HepG2 (cell line): ENCODE data around the gene ZBTB7B. TPM values are rescaled to one million over a fixed set of nuclear protein-coding genes. Genes with fewer than 3 reads are reported as not detected.

Experiments used
- ATAC-seq: fragments of 200-7000 bp; cut with Tn5 transposase; 3 replicates; pipeline ENCODE4 v1.9.1; 2020; ENCODE audit warnings: mild to moderate bottlenecking, moderate library complexity
- BruUV-seq: library from RNA; stranded (reverse); fragments of 400-500 nt; replicated peaks from 2 replicates; lab custom pipeline; 2021; lab: Mats Ljungman, UMichigan
- CTCF ChIA-PET: fragments of 300-600 bp; formaldehyde crosslinking; extraction: SDS; loops from one replicate; lab custom pipeline; 2021; ENCODE audit warnings: low total read pairs, inconsistent platforms, low intra/inter-chr PET ratio; lab: Yijun Ruan, JAX
- POLR2A ChIA-PET: fragments of 350-600 bp; sonication (Branson Sonifier 250); formaldehyde crosslinking; loops from one replicate; lab custom pipeline; 2020; ENCODE audit warnings: antibody characterized with exemption, inconsistent platforms; lab: Yijun Ruan, JAX
- DNase-seq: peaks from one replicate; pipeline ENCODE4 v3.0.0-alpha.2; 2015; ENCODE audit warnings: low spot score
- FAIRE-seq: peaks from 3 replicates; lab custom pipeline; 2011; peaks lifted over from hg19 to GRCh38; lab: Jason Lieb, UNC
- H2AFZ ChIP-seq: one replicate; pipeline ENCODE4 v1.6.1; 2011; ENCODE audit warnings: low read length, inconsistent platforms
- H3K27ac ChIP-seq: fragments of 300-600 bp; 3 replicates; pipeline ENCODE4 v1.8.0; 2011; ENCODE audit warnings: mixed run types, mild to moderate bottlenecking, mixed read lengths, low read length, inconsistent platforms; ENCODE audit not compliant: insufficient read depth; ENCODE audit errors: extremely low read length
- H3K27me3 ChIP-seq, 2 experiments: fragments of 200-600 bp in 1 of 2; 2 replicates in 1 of 2; 3 replicates in 1 of 2; pipeline versions ENCODE4 v1.6.0 to v1.8.0; 2011; ENCODE audit warnings: low read length in 2 of 2, mild to moderate bottlenecking in 2 of 2, moderate library complexity in 2 of 2, inconsistent platforms in 1 of 2; ENCODE audit not compliant: insufficient read depth in 2 of 2, control insufficient read depth in 1 of 2
- H3K36me3 ChIP-seq, 2 experiments: fragments of 200-600 bp in 1 of 2; replicated peaks in 1 of 2; 2 replicates in 1 of 2; 3 replicates in 1 of 2; pipeline versions ENCODE4 v1.5.1 to v1.8.0; 2011; ENCODE audit warnings: low read length in 2 of 2, inconsistent platforms in 1 of 2; ENCODE audit not compliant: insufficient read depth in 2 of 2, control insufficient read depth in 1 of 2
- H3K4me1 ChIP-seq: 2 replicates; pipeline ENCODE4 v1.5.1; 2012; ENCODE audit warnings: low read length, inconsistent platforms; ENCODE audit not compliant: insufficient read depth
- H3K4me2 ChIP-seq: 2 replicates; pipeline ENCODE4 v1.6.0; 2011; ENCODE audit warnings: low read depth, low read length, inconsistent platforms
- H3K4me3 ChIP-seq, 3 experiments: fragments of 200-600 bp in 1 of 3; sonication (generic), shearing (Covaris generic) in 1 of 3; replicated peaks in 1 of 3; 2 replicates each; pipeline ENCODE4 v1.5.1; 2011 to 2016; ENCODE audit warnings: low read length in 3 of 3, inconsistent platforms in 2 of 3, low read depth in 2 of 3, mild to moderate bottlenecking in 2 of 3, control low read depth in 1 of 3, mixed read lengths in 1 of 3; ENCODE audit not compliant: insufficient read depth in 1 of 3
- H3K79me2 ChIP-seq: one replicate; pipeline ENCODE4 v1.6.1; 2011; ENCODE audit warnings: low read length, inconsistent platforms; ENCODE audit not compliant: insufficient read depth
- H3K9ac ChIP-seq: 2 replicates; pipeline ENCODE4 v1.6.0; 2011; ENCODE audit warnings: mild to moderate bottlenecking, low read depth, low read length, inconsistent platforms; ENCODE audit not compliant: insufficient read depth
- H3K9me3 ChIP-seq: 2 replicates; pipeline ENCODE4 v1.5.1; 2012; ENCODE audit warnings: mild to moderate bottlenecking, low read length
- H4K20me1 ChIP-seq: 2 replicates; pipeline ENCODE4 v1.6.0; 2011; ENCODE audit warnings: inconsistent platforms, mild to moderate bottlenecking, low read length, moderate library complexity; ENCODE audit not compliant: insufficient read depth
- BORCS8-MEF2B ChIP-seq: sonication (generic); formaldehyde crosslinking; IDR thresholded peaks from 2 replicates; pipeline ENCODE4 v1.8.0; 2022; ENCODE audit warnings: mild to moderate bottlenecking, missing genetic modification reagents
- ERF ChIP-seq: IDR thresholded peaks from 2 replicates; pipeline ENCODE4 v1.6.1; 2018; ENCODE audit warnings: missing biosample characterization, missing genetic modification reagents
- GATAD1 ChIP-seq: IDR thresholded peaks from 2 replicates; pipeline ENCODE4 v1.6.1; 2016; ENCODE audit warnings: missing genetic modification reagents, missing compliant biosample characterization
- KDM1A ChIP-seq: IDR thresholded peaks from 2 replicates; pipeline ENCODE4 v1.6.1; 2016; ENCODE audit warnings: missing compliant biosample characterization
- KDM2A ChIP-seq: sonication (generic); formaldehyde crosslinking; IDR thresholded peaks from 2 replicates; pipeline ENCODE4 v1.4.0; 2020; ENCODE audit warnings: low read depth, missing genetic modification reagents, borderline replicate concordance
- PPARG ChIP-seq: conservative IDR thresholded peaks from 2 replicates; pipeline ENCODE4 v1.6.1; 2016; ENCODE audit warnings: missing biosample characterization, missing genetic modification reagents
- RBM39 ChIP-seq: fragments of 200-400 bp; formaldehyde crosslinking; IDR thresholded peaks from one replicate; pipeline ENCODE4 v1.6.1; 2018; ENCODE audit warnings: antibody characterized with exemption, mild to moderate bottlenecking, low read depth, low read length; ENCODE audit not compliant: poor library complexity, severe bottlenecking
- SOX6 ChIP-seq, 2 experiments: fragments of 450-650 bp in 1 of 2; sonication (generic) in 1 of 2; formaldehyde crosslinking in 1 of 2; IDR thresholded peaks; 2 replicates each; pipeline versions ENCODE4 v1.4.0 to v1.6.1; 2017 to 2020; ENCODE audit warnings: antibody characterized with exemption in 1 of 2, mild to moderate bottlenecking in 1 of 2, missing genetic modification reagents in 1 of 2
- SRSF1 ChIP-seq: fragments of 200-400 bp; formaldehyde crosslinking; optimal IDR thresholded peaks from 2 replicates; pipeline ENCODE3; 2017; ENCODE audit warnings: mild to moderate bottlenecking, low read depth, low read length, moderate library complexity
- ZNF230 ChIP-seq: sonication (generic); formaldehyde crosslinking; IDR thresholded peaks from 2 replicates; pipeline ENCODE4 v1.4.0; 2020; ENCODE audit warnings: mild to moderate bottlenecking, missing genetic modification reagents
- ZNF572 ChIP-seq: sonication (generic); formaldehyde crosslinking; IDR thresholded peaks from 2 replicates; pipeline ENCODE4 v1.5.1; 2020; ENCODE audit warnings: mild to moderate bottlenecking, missing genetic modification reagents
- ZNF607 ChIP-seq: sonication (generic); formaldehyde crosslinking; IDR thresholded peaks from 2 replicates; pipeline ENCODE4 v1.5.1; 2020; ENCODE audit warnings: missing genetic modification reagents, mild to moderate bottlenecking, borderline replicate concordance
- ZSCAN21 ChIP-seq: sonication (generic); formaldehyde crosslinking; IDR thresholded peaks from 2 replicates; pipeline ENCODE4 v1.8.0; 2022; ENCODE audit warnings: mild to moderate bottlenecking, missing genetic modification reagents, moderate library complexity, borderline replicate concordance
- WGBS: methylation state at CpG from one replicate; pipeline ENCODE4 v1.1.6; 2017; ENCODE audit warnings: low lambda C conversion rate; 5-methylcytosine and 5-hydroxymethylcytosine counted together
- in situ Hi-C: cut with HindIII; loops from 2 replicates; pipeline ENCODE4 v1.10.0; 2017; ENCODE audit warnings: low pct_unique_long_range_greater_than_20kb; ENCODE audit not compliant: extremely low pct_ligation_motif_present
- intact Hi-C: fragments of 100-400 bp; cut with micrococcal nuclease; formaldehyde crosslinking; loops from one replicate; pipeline ENCODE4 v1.10.0; 2022; ENCODE audit not compliant: unreplicated experiment
- polyA plus RNA-seq, 8 experiments: library from polyadenylated mRNA; depleted of rRNA in 3 of 8; stranded (reverse) in 7 of 8; unstranded in 1 of 8; fragments of >200 nt; fragmentation: Illumina TruSeq in 4 of 8; extraction: Trizol in 4 of 8; gene quantifications; 2 replicates each; pipeline versions ENCODE4 v1.2.1 to v1.2.3, GENCODE V29; 2011 to 2016; ENCODE audit warnings: low read depth in 4 of 8, missing spikeins in 1 of 8, mixed read lengths in 1 of 8; ENCODE audit not compliant: insufficient read depth in 1 of 8
- total RNA-seq, 5 experiments: library from RNA; depleted of rRNA; stranded (reverse); fragments of >200 nt; fragmentation: Illumina TruSeq; extraction: Trizol; gene quantifications; 2 replicates each; pipeline ENCODE4 v1.2.3, GENCODE V29; 2016; ENCODE audit warnings: low read depth in 1 of 5
- TF ChIP-seq, protein P1 (sequence below): IDR thresholded peaks from 2 replicates; pipeline ENCODE4 v1.6.1; 2016; ENCODE audit warnings: mild to moderate bottlenecking
- TF ChIP-seq, protein P2 (sequence below): sonication (generic); formaldehyde crosslinking; IDR thresholded peaks from 2 replicates; pipeline ENCODE4 v1.5.1; 2020; ENCODE audit warnings: mild to moderate bottlenecking, missing genetic modification reagents, borderline replicate concordance
- TF ChIP-seq, protein P3 (sequence below): sonication (generic); formaldehyde crosslinking; IDR thresholded peaks from 2 replicates; pipeline ENCODE4 v1.5.0; 2020; ENCODE audit warnings: mild to moderate bottlenecking, missing genetic modification reagents, moderate library complexity
- TF ChIP-seq, protein P4 (sequence below): sonication (generic); formaldehyde crosslinking; IDR thresholded peaks from 2 replicates; pipeline ENCODE4 v1.4.0; 2020; ENCODE audit warnings: mild to moderate bottlenecking, missing genetic modification reagents

ZBTB7B gene
- total and polyA plus RNA-seq, 2 of the 13 experiments (the other 11 are each of a cell fraction or from before 2014, with no cell fraction given): 15.5 to 17.5 TPM

DNA sequence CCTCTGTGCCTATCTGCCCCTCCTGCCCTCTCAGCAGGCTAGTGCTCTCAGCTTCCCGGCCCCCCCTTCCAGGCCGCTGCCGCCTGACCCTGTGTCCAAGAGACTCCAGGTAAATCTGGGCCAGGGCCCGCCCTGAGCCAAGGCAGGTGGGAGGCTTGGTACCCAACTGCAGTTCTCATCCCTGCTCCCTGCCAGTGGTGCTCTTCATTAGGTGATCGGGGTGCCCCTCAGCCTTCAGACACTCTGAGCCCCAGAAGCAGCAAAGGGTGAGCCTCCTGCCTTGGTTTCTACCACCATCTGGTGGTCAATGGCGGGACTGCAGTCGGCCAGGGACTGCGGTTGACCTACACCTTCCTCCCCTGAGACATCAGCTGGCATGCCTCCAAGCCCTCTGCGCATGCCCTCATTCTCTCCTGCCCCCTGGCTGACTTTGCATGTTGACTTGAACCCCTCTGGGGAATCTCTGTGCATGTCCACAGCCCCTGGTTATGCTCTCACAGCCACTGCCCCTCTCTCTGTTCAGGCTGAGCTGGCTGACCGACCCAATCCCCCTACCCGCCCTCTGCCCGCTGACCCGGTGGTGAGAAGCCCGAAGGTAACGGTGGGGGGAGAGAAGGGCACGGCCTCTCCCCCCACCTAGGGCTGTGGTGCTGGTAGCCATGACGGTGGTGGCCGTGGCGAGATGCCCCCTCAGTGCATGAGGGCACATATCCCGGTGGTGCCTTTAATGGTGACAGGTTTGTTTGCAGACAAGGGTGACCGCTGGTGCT, 59.0 kb downstream of the ZBTB7B start:
- Histone ChIP-seq H3K4me2 (no peak overlapping the region), H3K27me3 (no peaks in the 10 kb centered on the region), H3K27ac (no peak overlapping the region), H3K9me3 (no peaks in the 10 kb centered on the region), H3K79me2 (peaks cover 9% of the 10 kb centered on the region), H3K9ac (no peak overlapping the region), H4K20me1 (no peaks in the 10 kb centered on the region), H2AFZ (no peak overlapping the region), H3K4me3 (no peak overlapping the region), H3K36me3 (peaks cover 6 to 11% of the 10 kb centered on the region in 2 experiments; a peak in 4 of 5 replicates), H3K4me1 (peaks cover 32% of the 10 kb centered on the region)
- in situ Hi-C loops: loop anchor here (5.0 kb wide), 1 partner anchor 79 kb away; the partner anchor contains the start of gene FLAD1
- peak; percentile 91 for FAIRE-seq
- intact Hi-C loops: loop anchor here (1.0 to 5.0 kb wide), 3 partner anchors 23 to 87 kb away; partner anchors contain the start of gene CKS1B
- peak; percentile 53 for ATAC-seq
- BruUV-seq: no TSS peak
- peak; percentile 75 for DNase-seq
- POLR2A ChIA-PET: interaction anchor here (1.0 to 1.3 kb wide), 2 partner anchors 12 to 88 kb away, joined by 4 to 9 read pairs; no protein-coding TSS in a partner anchor
- CTCF ChIA-PET: interaction anchor here (0.7 to 4.0 kb wide), 9 partner anchors 9 to 155 kb away, joined by 3 to 39 read pairs (median 6); partner anchors contain the start of gene ADAM15
- WGBS: 71% methylated on average over 19 of the region's 21 CpGs
- TF ChIP-seq, protein P1, sequence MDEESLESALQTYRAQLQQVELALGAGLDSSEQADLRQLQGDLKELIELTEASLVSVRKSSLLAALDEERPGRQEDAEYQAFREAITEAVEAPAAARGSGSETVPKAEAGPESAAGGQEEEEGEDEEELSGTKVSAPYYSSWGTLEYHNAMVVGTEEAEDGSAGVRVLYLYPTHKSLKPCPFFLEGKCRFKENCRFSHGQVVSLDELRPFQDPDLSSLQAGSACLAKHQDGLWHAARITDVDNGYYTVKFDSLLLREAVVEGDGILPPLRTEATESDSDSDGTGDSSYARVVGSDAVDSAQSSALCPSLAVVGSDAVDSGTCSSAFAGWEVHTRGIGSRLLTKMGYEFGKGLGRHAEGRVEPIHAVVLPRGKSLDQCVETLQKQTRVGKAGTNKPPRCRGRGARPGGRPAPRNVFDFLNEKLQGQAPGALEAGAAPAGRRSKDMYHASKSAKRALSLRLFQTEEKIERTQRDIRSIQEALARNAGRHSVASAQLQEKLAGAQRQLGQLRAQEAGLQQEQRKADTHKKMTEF (CRISPR knock-in tag): no peak
- TF ChIP-seq KDM1A (CRISPR knock-in tag): no peak
- 0 out of 2 replicates have a peak, but pooled peaks have one; percentile 20 for TF ChIP-seq ZSCAN21 (CRISPR knock-in tag)
- TF ChIP-seq SRSF1: peak; percentile 55
- TF ChIP-seq, protein P2, sequence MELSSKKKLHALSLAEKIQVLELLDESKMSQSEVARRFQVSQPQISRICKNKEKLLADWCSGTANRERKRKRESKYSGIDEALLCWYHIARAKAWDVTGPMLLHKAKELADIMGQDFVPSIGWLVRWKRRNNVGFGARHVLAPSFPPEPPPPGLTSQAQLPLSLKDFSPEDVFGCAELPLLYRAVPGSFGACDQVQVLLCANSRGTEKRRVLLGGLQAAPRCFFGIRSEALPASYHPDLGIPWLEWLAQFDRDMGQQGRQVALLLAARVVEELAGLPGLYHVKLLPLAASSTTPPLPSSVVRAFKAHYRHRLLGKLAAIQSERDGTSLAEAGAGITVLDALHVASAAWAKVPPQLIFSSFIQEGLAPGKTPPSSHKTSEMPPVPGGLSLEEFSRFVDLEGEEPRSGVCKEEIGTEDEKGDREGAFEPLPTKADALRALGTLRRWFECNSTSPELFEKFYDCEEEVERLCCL (CRISPR knock-in tag): no peak
- TF ChIP-seq, protein P3, sequence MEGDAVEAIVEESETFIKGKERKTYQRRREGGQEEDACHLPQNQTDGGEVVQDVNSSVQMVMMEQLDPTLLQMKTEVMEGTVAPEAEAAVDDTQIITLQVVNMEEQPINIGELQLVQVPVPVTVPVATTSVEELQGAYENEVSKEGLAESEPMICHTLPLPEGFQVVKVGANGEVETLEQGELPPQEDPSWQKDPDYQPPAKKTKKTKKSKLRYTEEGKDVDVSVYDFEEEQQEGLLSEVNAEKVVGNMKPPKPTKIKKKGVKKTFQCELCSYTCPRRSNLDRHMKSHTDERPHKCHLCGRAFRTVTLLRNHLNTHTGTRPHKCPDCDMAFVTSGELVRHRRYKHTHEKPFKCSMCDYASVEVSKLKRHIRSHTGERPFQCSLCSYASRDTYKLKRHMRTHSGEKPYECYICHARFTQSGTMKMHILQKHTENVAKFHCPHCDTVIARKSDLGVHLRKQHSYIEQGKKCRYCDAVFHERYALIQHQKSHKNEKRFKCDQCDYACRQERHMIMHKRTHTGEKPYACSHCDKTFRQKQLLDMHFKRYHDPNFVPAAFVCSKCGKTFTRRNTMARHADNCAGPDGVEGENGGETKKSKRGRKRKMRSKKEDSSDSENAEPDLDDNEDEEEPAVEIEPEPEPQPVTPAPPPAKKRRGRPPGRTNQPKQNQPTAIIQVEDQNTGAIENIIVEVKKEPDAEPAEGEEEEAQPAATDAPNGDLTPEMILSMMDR (CRISPR knock-in tag): peak; percentile 98
- no peak for TF ChIP-seq SOX6 (IDR thresholded peaks at IDR 0.05)
- TF ChIP-seq SOX6 (CRISPR knock-in tag; IDR thresholded peaks at IDR 0.05): peak; percentile 42; the same call in 1 of the 2 replicates
- no peak for TF ChIP-seq RBM39
- peak; percentile 40; the same call in 1 of the 2 replicates for TF ChIP-seq ERF (CRISPR knock-in tag)
- 0 out of 2 replicates have a peak, but pooled peaks have one; percentile 52 for TF ChIP-seq ZNF572 (CRISPR knock-in tag)
- TF ChIP-seq ZNF230 (CRISPR knock-in tag): 0 out of 2 replicates have a peak, but pooled peaks have one; percentile 30
- no peak for TF ChIP-seq PPARG (CRISPR knock-in tag)
- 0 out of 2 replicates have a peak, but pooled peaks have one; percentile 33 for TF ChIP-seq ZNF607 (CRISPR knock-in tag)
- TF ChIP-seq, protein P4, sequence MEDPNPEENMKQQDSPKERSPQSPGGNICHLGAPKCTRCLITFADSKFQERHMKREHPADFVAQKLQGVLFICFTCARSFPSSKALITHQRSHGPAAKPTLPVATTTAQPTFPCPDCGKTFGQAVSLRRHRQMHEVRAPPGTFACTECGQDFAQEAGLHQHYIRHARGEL (CRISPR knock-in tag): no peak
- TF ChIP-seq GATAD1: peak; percentile 25; the same call in 1 of the 2 replicates
- TF ChIP-seq BORCS8-MEF2B (CRISPR knock-in tag): peak; percentile 45; the same call in 1 of the 2 replicates
- TF ChIP-seq KDM2A (CRISPR knock-in tag): peak; percentile 65; the same call in 1 of the 2 replicates
